ENCODE measurements around the gene DDX52. TPM values are rescaled to one million over a fixed set of nuclear protein-coding genes. Genes with fewer than 3 reads are reported as not detected.
A peak's percentile ranks its signal among the peaks of the same experiment; 100 is the strongest.

The DDX52 gene
- total RNA-seq, 1 experiment from 2014 or later = 37.8 TPM

GRCh38 chr17:37571674-37572073 is 71.6 kb downstream of the DDX52 start:
- Mint-ChIP-seq H3K27me3 (ENCODE audit: insufficient read depth, unreplicated experiment) (no peaks in the 10 kb centered on the region), H3K4me3 (ENCODE audit: unreplicated experiment) (no peak overlapping the region), H3K27ac (ENCODE audit: low read depth, unreplicated experiment) (no peak overlapping the region), H3K9me3 (ENCODE audit: unreplicated experiment) (peaks cover 14% of the 10 kb centered on the region), H3K36me3 (ENCODE audit: insufficient read depth, unreplicated experiment) (peaks cover 76% of the 10 kb centered on the region), H3K4me1 (ENCODE audit: insufficient read depth, unreplicated experiment) (peaks cover 10% of the 10 kb centered on the region)
- no TSS peak for BruUV-seq (replicated peaks)
- no peak for TF ChIP-seq CTCF (IDR thresholded peaks at IDR 0.05; ENCODE audit: unreplicated experiment)
- DNase-seq (ENCODE audit: unreplicated experiment) = no peak
- ChIA-PET CTCF (interaction anchor here (0.9 to 3.6 kb wide), 2 partner anchors 43 to 210 kb away, joined by 3 to 34 read pairs; no protein-coding TSS in a partner anchor), POLR2A (interaction anchor here (0.6 kb wide), 1 partner anchor 29 kb away, joined by 3 read pairs; no protein-coding TSS in a partner anchor)
- intact Hi-C loops (cut with micrococcal nuclease) = no loop called here

GRCh38 chr17:37570527-37571093 is 72.6 kb downstream of the DDX52 start:
- Mint-ChIP-seq H3K27me3 (ENCODE audit: insufficient read depth, unreplicated experiment) (no peaks in the 10 kb centered on the region), H3K9me3 (ENCODE audit: unreplicated experiment) (peaks cover 14% of the 10 kb centered on the region), H3K4me1 (ENCODE audit: insufficient read depth, unreplicated experiment) (peaks cover 10% of the 10 kb centered on the region), H3K27ac (ENCODE audit: low read depth, unreplicated experiment) (peak overlapping the region; percentile 42), H3K4me3 (ENCODE audit: unreplicated experiment) (no peak overlapping the region), H3K36me3 (ENCODE audit: insufficient read depth, unreplicated experiment) (peaks cover 71% of the 10 kb centered on the region)
- DNase-seq (ENCODE audit: unreplicated experiment) = peak; percentile 90
- BruUV-seq (replicated peaks) = no TSS peak
- CTCF ChIA-PET = interaction anchor here (0.6 to 3.6 kb wide), 28 partner anchors 9 to 943 kb away, joined by 3 to 34 read pairs (median 4); partner anchors contain the start of gene SYNRG
- POLR2A ChIA-PET = interaction anchor here (0.6 to 2.6 kb wide), 9 partner anchors 13 to 217 kb away, joined by 3 to 11 read pairs (median 3); partner anchors contain the start of gene SYNRG
- intact Hi-C loops (cut with micrococcal nuclease) = loop anchor here (1.0 kb wide), 2 partner anchors 43 to 197 kb away; no protein-coding TSS in a partner anchor
- peak; percentile 75 for TF ChIP-seq CTCF (IDR thresholded peaks at IDR 0.05; ENCODE audit: unreplicated experiment)

- H3K36me3 Mint-ChIP-seq (ENCODE audit: insufficient read depth, unreplicated experiment) = peaks cover 75% of the 10 kb centered on the region
- no peak overlapping the region for H3K4me3 Mint-ChIP-seq (ENCODE audit: unreplicated experiment)
- no peak for TF ChIP-seq CTCF (IDR thresholded peaks at IDR 0.05; ENCODE audit: unreplicated experiment)
- H3K27ac Mint-ChIP-seq (ENCODE audit: low read depth, unreplicated experiment) = no peak overlapping the region
- peaks cover under 1% of the 10 kb centered on the region for H3K9me3 Mint-ChIP-seq (ENCODE audit: unreplicated experiment)
- CTCF ChIA-PET = interaction anchor here (1.2 to 3.6 kb wide), 3 partner anchors 26 to 53 kb away, joined by 6 to 34 read pairs (median 9); no protein-coding TSS in a partner anchor
- H3K27me3 Mint-ChIP-seq (ENCODE audit: insufficient read depth, unreplicated experiment) = no peaks in the 10 kb centered on the region
- peaks cover 10% of the 10 kb centered on the region for H3K4me1 Mint-ChIP-seq (ENCODE audit: insufficient read depth, unreplicated experiment)
- no TSS peak for BruUV-seq (replicated peaks)
- intact Hi-C loops (cut with micrococcal nuclease) = no loop called here
- POLR2A ChIA-PET = interaction anchor here (0.6 to 2.6 kb wide), 2 partner anchors 16 to 358 kb away, joined by 3 to 11 read pairs; no protein-coding TSS in a partner anchor
- DNase-seq (ENCODE audit: unreplicated experiment) = no peak
Observed at GRCh38 chr17:37568350-37569053, 74.7 kb downstream of the DDX52 start.

- intact Hi-C loops (cut with micrococcal nuclease) = no loop called here
- no peak for TF ChIP-seq CTCF (IDR thresholded peaks at IDR 0.05; ENCODE audit: unreplicated experiment)
- no peaks in the 10 kb centered on the region for H3K9me3 Mint-ChIP-seq (ENCODE audit: unreplicated experiment)
- H3K27ac Mint-ChIP-seq (ENCODE audit: low read depth, unreplicated experiment) = no peak overlapping the region
- no TSS peak for BruUV-seq (replicated peaks)
- no peak for DNase-seq (ENCODE audit: unreplicated experiment)
- H3K27me3 Mint-ChIP-seq (ENCODE audit: insufficient read depth, unreplicated experiment) = no peaks in the 10 kb centered on the region
- ChIA-PET CTCF (no interaction called here), POLR2A (interaction anchor here (0.6 to 0.8 kb wide), 2 partner anchors 29 to 358 kb away, joined by 3 to 4 read pairs; no protein-coding TSS in a partner anchor)
- no peak overlapping the region for H3K4me3 Mint-ChIP-seq (ENCODE audit: unreplicated experiment)
- peaks cover 74% of the 10 kb centered on the region for H3K36me3 Mint-ChIP-seq (ENCODE audit: insufficient read depth, unreplicated experiment)
- peaks cover 10% of the 10 kb centered on the region for H3K4me1 Mint-ChIP-seq (ENCODE audit: insufficient read depth, unreplicated experiment)
Observed at GRCh38 chr17:37567538-37567937, 75.7 kb downstream of the DDX52 start.
